Activated naive CD4-positive, alpha-beta T cell treated with anti-CD3 and anti-CD28 coated beads, Interleukin-2, amount 50 U/mL, for 72 hours (primary cell): ENCODE measurements around the gene AHDC1. TPM values are rescaled to one million over a fixed set of nuclear protein-coding genes. Genes with fewer than 3 reads are reported as not detected.

ENCODE experiments used
- ATAC-seq, 2 donors: fragments of 150-1000 bp; cut with Tn5 transposase; 2 replicates each; pipeline ENCODE4 v1.10.0; 2021; ENCODE audit warnings: mild to moderate bottlenecking in 2 of 2, moderate library complexity in 2 of 2
- DNase-seq, 2 donors: peaks; one replicate each; pipeline ENCODE4 v3.0.0; 2021 to 2022; ENCODE audit warnings: low spot score in 2 of 2
- H3K27ac Mint-ChIP-seq, 2 donors: one replicate each; pipeline ENCODE4 v1.8.0; 2022; ENCODE audit warnings: mild to moderate bottlenecking in 2 of 2, mixed read lengths in 2 of 2
- H3K36me3 Mint-ChIP-seq, 2 donors: one replicate each; pipeline ENCODE4 v1.8.0; 2022; ENCODE audit warnings: mixed read lengths in 2 of 2
- H3K9me3 Mint-ChIP-seq, 2 donors: one replicate each; pipeline ENCODE4 v1.8.0; 2022; ENCODE audit warnings: mixed read lengths in 2 of 2
- total RNA-seq, 2 donors: library from RNA; stranded (reverse); gene quantifications; one replicate each; pipeline ENCODE4 v1.2.3, GENCODE V29; 2022

The AHDC1 gene
- total RNA-seq, 2 donors from 2014 or later, result 12.8 to 16.5 TPM

- H3K27ac Mint-ChIP-seq, result no peak overlapping the region
- ATAC-seq (no peak), DNase-seq (no peak)
- H3K9me3 Mint-ChIP-seq, result no peaks in the 10 kb centered on the region
- no peaks in the 10 kb centered on the region for H3K36me3 Mint-ChIP-seq
Observed at GRCh38 chr1:27567146-27567526, 36.8 kb downstream of the AHDC1 start.

DNA sequence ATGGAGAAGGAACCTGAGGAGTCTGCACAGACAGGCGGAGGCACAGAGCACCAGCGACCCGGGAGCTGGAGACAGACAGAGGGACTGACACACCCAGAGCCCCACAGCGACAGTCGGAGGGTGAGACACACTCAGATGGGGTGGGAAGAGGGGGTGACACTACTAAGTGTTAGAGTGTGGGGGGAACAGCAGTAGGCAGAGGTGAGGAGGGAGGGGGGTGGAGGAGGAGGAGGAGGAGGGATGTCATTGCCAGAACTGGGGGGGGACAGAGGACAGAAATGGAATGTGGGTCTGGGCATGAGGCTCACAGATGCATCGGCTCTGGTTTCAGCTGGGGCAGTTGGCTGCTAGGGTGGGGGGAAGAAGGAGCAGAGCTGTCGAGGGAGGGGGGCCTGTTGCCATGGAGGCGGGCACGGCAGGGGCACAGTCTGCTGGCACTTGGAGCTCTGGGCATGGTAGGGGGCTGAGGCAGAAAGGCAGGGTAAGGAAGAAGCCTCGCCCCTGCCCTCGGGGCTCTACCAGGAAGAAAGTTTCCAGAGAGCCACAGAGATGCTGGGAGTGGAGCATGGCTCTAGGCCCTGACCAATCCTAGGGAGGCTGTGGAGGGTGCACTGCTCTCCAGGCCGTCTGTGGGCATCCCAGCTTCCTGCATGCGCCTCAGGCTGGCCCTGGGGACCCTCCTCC is 37.3 kb downstream of the AHDC1 start:
- H3K27ac Mint-ChIP-seq, result peak overlapping the region; percentile 42 to 53
- DNase-seq (no peak), ATAC-seq (no peak)
- H3K36me3 Mint-ChIP-seq, result no peaks in the 10 kb centered on the region
- no peaks in the 10 kb centered on the region for H3K9me3 Mint-ChIP-seq

DNA sequence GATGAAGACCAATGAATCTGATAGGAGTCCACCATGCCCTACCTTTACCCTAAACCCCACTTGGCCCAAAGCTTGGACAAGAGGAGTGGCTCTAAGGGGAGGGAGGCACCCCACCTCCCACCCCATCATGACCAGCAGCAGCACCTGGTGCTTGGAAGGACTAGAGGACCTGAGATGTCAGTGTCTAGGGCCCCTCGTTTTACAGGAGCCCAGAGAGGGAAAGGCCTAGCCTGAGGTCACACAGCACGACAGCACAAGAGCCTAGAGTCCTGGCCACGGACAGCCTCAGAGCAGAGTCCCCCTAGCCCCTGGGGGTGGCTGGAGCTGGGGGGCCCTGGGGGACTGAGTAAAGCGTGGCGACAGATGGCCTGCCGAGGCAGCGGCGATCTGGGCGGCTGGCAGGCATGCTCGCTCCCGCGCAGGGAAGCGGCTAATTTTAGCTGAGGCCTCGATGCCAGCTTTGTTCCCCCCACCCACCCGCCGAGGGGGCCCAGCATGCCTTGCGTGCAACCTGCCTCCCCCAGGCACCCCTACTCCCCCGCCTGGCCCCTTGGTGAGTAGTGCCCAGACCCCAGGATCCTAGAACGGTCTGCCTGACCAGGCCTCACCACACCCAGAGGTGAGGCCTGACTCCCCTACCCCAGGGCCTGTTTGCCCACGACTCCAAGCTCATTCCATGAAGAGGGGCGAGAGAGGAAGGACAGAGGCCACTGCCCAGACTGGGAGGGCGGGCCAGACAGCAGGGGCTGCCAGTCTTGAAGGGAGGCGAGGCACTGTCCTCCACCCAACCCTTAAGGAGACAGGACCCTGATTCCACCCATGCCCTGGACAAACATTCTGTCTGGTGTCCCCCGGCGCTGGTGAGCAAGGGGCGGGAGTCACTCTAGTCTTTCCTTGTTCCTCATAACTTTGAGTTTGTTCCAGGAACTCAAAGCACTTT is 39.0 kb downstream of the AHDC1 start:
- no peaks in the 10 kb centered on the region for H3K9me3 Mint-ChIP-seq
- H3K27ac Mint-ChIP-seq, result no peak overlapping the region
- no peak for DNase-seq
- H3K36me3 Mint-ChIP-seq, result no peaks in the 10 kb centered on the region
- no peak for ATAC-seq

DNA sequence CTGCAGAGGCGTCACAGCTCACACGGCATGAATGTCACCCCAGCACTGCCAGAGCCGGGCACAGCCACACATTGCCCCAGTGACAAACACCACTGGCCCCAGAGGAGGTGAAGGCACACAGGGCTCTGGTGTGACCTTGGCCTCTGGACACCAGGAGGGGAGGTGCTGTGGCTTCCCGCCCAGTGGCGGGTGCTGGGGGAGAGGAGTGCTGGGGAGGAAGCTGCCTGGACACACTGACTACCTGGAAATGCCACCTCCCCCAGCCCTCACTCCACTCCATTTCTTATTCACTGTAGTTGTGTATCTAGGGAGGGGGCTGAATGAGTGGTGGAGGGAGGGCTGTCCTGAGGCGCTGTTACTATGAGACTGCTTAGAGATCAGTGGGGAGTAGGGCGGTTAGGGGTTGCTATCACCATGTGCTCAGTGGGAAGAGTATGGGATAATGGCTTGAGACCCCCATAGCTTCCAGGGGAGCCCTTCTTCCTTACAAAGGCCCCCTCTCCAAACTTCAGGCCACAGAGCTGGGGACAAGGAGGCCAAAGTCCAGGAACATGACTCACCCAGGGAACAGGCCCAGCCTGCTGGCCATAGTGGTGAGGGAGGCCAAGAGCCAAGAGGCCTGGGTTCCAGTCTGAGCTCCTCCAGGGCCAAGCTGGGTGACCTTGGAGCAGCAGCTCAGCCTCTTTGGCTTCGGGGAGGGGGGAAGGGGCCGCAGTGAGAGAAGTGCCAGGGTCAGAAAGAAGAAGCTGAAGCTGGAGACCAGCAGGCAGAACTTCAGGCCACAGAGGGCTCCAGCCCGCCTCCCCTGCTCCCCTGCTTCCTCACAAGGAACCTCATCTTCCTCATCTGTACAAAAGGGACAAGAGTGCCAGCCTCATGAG is 40.1 kb downstream of the AHDC1 start:
- H3K36me3 Mint-ChIP-seq, result no peaks in the 10 kb centered on the region
- no peak overlapping the region for H3K27ac Mint-ChIP-seq
- ATAC-seq (no peak), DNase-seq (no peak)
- H3K9me3 Mint-ChIP-seq, result no peaks in the 10 kb centered on the region

DNA sequence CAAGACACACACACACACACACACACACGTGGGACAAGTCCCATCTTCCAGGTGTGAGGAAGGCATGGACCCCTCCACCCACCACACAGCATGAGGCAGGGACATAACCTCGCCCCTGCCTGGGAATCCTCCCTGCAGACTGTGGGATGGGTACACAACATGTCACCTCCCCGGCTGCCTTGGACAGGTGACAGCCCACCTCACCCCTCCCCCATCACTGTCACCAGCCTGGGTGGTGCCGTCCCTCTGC is 40.7 kb downstream of the AHDC1 start:
- Mint-ChIP-seq H3K9me3 (no peaks in the 10 kb centered on the region), H3K36me3 (no peaks in the 10 kb centered on the region), H3K27ac (no peak overlapping the region)
- ATAC-seq (no peak), DNase-seq (no peak)

DNA sequence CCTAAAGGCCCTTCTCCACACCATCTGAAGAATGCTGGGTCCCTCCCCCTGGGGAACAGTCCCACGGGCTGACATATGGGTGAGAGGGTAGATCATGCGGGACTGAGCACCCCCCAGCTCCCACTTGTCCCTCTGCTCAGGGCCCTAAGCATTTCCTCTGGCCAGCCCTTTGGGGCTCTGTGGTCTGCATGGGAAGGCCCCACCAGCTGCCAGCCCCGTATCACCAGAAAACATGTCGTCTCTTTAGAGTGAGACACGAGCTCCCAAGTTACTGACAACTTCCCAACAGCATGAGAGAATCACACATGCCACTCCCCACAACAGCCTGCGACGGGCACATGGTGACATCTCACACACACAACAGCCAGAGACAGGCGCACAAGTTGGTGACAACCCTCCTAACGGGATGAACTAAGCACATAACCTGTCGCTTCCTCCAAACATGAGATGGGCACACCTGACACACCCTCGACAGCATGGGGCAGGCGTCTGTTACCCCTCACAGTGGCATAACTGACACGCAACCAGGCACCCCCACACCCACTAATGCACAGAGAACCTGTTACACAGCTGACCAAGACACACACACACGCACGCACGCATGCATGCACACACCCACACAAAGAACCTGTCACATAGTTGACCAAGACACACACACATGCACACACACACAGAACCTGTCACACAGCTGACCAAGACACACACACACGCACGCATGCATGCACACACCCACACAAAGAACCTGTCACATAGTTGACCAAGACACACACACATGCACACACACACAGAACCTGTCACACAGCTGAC is 41.2 kb downstream of the AHDC1 start:
- no peak for DNase-seq
- H3K36me3 Mint-ChIP-seq, result no peaks in the 10 kb centered on the region
- no peak for ATAC-seq
- H3K9me3 Mint-ChIP-seq, result no peaks in the 10 kb centered on the region
- peak overlapping the region in 1 of 2 donors; percentile 32 for H3K27ac Mint-ChIP-seq

DNA sequence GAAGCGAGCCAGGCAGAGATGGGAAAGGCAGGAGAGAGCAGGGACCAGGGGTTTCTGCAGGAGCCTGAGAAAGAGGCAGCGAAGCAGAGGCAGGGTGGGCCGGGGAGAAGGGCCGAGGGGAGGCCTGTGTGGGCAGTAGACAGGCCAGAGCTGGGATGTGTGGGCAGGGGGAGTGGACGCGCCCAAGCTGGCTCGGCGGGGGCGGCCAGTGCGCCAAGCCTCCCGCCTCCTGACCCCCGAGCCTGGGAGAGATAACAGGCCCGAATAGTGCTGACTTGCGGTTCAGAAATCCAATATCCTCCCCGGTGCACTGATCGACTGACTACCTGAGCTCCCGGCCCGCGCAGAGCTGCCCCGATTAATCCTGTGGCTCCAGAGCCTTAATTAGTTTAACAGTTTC is 41.9 kb downstream of the AHDC1 start:
- Mint-ChIP-seq H3K27ac (peak overlapping the region in 1 of 2 donors; percentile 32), H3K9me3 (no peaks in the 10 kb centered on the region), H3K36me3 (no peaks in the 10 kb centered on the region)
- DNase-seq, result no peak
- ATAC-seq, result no peak

DNA sequence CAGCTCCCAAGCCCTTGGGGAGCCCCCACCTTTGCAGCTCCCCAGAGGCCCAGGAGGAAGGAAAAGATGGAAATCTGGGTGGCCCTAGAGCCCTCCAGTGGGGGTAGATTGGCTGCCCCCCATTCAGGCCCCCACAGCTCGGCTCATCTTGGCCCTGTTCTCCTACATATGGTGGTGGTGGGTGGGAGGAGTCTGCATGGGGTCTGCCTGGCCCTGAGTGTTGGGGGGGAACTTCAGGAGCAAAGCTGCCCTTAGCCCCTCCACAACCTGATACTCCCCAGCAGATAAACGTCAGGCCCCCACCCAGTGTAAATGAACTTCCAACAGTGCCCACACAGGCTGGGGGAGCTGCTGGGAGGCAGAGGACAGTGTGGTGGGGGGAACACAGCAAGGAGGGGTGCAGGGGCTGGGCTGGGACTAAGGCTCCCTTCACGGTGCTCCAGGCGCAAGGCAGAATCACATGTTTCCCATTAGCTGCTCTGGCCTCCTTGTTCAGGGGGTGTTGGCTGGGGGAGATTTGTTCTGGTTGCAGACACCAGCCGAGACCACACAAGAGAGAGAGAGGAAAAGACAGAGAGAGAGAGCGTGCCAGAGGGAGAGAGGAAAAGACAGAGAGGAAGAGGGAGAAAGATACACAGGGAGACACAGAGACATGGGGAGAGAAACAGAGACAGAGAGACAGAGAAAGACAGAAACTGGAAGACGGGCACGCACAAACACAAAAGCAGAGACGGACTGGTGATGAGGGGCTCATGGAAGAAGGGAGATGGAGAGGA is 42.6 kb downstream of the AHDC1 start:
- DNase-seq, result no peak
- no peak for ATAC-seq
- Mint-ChIP-seq H3K9me3 (no peaks in the 10 kb centered on the region), H3K27ac (peak overlapping the region; percentile 32 to 46), H3K36me3 (no peaks in the 10 kb centered on the region)

DNA sequence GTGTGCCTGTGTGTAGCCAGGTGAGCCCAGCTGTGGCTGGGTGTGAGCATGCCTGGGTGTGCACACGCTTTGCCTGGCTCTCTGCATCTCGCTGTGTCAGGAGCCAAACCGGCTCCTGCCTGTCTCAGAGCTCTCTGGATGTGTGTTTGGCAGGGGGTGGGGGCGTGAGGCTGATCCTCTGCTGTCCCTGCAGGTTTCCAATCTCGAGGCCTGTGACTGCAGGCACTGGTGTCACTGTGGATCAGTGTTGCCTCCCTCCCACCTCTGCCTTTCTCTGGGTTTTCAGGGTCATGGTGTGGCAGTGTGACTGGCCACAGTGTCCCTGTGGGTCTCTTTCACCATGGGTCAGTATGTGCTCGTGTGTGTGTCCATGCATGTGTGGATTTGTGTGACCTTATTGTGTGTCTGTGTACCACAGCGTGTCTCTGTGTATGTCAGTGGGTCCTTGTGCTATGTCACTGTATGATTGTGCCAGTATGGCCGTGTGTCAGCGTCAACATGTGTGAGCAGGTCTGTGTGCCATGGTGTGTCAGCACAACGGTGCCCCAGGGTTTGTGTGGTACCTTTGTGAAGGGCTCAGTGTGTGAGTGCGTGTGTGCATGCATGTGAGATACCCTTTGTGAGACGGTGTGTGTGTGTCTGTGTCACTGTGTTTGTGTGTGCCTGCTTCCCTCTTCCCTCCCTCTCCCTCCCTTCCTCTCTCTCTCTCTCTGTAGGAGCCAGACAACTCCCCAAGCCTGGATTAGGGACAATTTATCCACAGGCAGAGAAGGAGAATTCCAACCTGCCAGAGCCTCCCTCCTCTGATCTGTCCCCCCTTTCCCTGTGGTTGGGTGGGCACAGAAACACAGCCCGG is 43.4 kb downstream of the AHDC1 start:
- H3K27ac Mint-ChIP-seq, result peak overlapping the region; percentile 2 to 12
- DNase-seq (no peak), ATAC-seq (no peak)
- no peaks in the 10 kb centered on the region for H3K9me3 Mint-ChIP-seq
- no peaks in the 10 kb centered on the region for H3K36me3 Mint-ChIP-seq

- Mint-ChIP-seq H3K36me3 (no peaks in the 10 kb centered on the region), H3K9me3 (no peaks in the 10 kb centered on the region), H3K27ac (peak overlapping the region in 1 of 2 donors; percentile 2)
- DNase-seq (no peak), ATAC-seq (no peak)
Observed at GRCh38 chr1:27559466-27560030, 44.4 kb downstream of the AHDC1 start.

GRCh38 chr1:27557596-27558340 is 46.2 kb downstream of the AHDC1 start:
- peak overlapping the region in 1 of 2 donors; percentile 74 for H3K27ac Mint-ChIP-seq
- ATAC-seq (no peak), DNase-seq (no peak)
- H3K36me3 Mint-ChIP-seq, result no peaks in the 10 kb centered on the region
- H3K9me3 Mint-ChIP-seq, result no peaks in the 10 kb centered on the region

GRCh38 chr1:27556781-27557595 is 47.0 kb downstream of the AHDC1 start:
- H3K27ac Mint-ChIP-seq, result peak overlapping the region; percentile 69 to 74
- no peaks in the 10 kb centered on the region for H3K36me3 Mint-ChIP-seq
- DNase-seq (peak; percentile 70 to 87), ATAC-seq (peak; percentile 74 to 82)
- no peaks in the 10 kb centered on the region for H3K9me3 Mint-ChIP-seq

DNA sequence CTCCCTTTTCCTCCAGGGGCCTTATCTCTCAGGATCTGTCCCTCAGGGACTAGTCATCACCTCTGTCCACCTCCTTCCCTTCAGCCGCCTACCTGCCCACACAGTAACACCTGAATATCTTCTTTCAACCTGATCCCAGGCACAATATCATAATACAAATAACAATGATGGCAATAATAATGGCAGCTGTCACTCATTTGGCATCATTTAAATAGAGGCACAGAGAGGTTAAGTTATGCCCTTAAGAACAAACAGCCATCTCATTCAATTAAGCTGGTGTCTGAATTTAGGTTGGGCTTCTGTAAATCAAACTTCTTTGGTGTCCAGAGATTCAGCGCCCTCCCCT is 47.5 kb downstream of the AHDC1 start:
- Mint-ChIP-seq H3K27ac (peak overlapping the region; percentile 69 to 92), H3K9me3 (no peaks in the 10 kb centered on the region), H3K36me3 (no peaks in the 10 kb centered on the region)
- peak in 1 of 2 donors; percentile 21 for ATAC-seq
- DNase-seq, result no peak
